HepG2 (cell line): Measurements from ENCODE around the gene HOXA10. TPM values are rescaled to one million over a fixed set of nuclear protein-coding genes. Genes with fewer than 3 reads are reported as not detected.

Experiments used
- ATAC-seq: fragments of 200-7000 bp; cut with Tn5 transposase; 3 replicates; pipeline ENCODE4 v1.9.1; 2020; ENCODE audit warnings: mild to moderate bottlenecking, moderate library complexity
- BruUV-seq: library from RNA; stranded (reverse); fragments of 400-500 nt; replicated peaks from 2 replicates; lab custom pipeline; 2021; lab: Mats Ljungman, UMichigan
- CTCF ChIA-PET: fragments of 300-600 bp; formaldehyde crosslinking; extraction: SDS; loops from one replicate; lab custom pipeline; 2021; ENCODE audit warnings: low total read pairs, inconsistent platforms, low intra/inter-chr PET ratio; lab: Yijun Ruan, JAX
- POLR2A ChIA-PET: fragments of 350-600 bp; sonication (Branson Sonifier 250); formaldehyde crosslinking; loops from one replicate; lab custom pipeline; 2020; ENCODE audit warnings: antibody characterized with exemption, inconsistent platforms; lab: Yijun Ruan, JAX
- DNase-seq: peaks from one replicate; pipeline ENCODE4 v3.0.0-alpha.2; 2015; ENCODE audit warnings: low spot score
- FAIRE-seq: peaks from 3 replicates; lab custom pipeline; 2011; peaks lifted over from hg19 to GRCh38; lab: Jason Lieb, UNC
- H2AFZ ChIP-seq: one replicate; pipeline ENCODE4 v1.6.1; 2011; ENCODE audit warnings: low read length, inconsistent platforms
- H3K27ac ChIP-seq: fragments of 300-600 bp; 3 replicates; pipeline ENCODE4 v1.8.0; 2011; ENCODE audit warnings: mixed run types, mild to moderate bottlenecking, mixed read lengths, low read length, inconsistent platforms; ENCODE audit not compliant: insufficient read depth; ENCODE audit errors: extremely low read length
- H3K27me3 ChIP-seq, 2 experiments: fragments of 200-600 bp in 1 of 2; 2 replicates in 1 of 2; 3 replicates in 1 of 2; pipeline versions ENCODE4 v1.6.0 to v1.8.0; 2011; ENCODE audit warnings: low read length in 2 of 2, mild to moderate bottlenecking in 2 of 2, moderate library complexity in 2 of 2, inconsistent platforms in 1 of 2; ENCODE audit not compliant: insufficient read depth in 2 of 2, control insufficient read depth in 1 of 2
- H3K36me3 ChIP-seq, 2 experiments: fragments of 200-600 bp in 1 of 2; replicated peaks in 1 of 2; 2 replicates in 1 of 2; 3 replicates in 1 of 2; pipeline versions ENCODE4 v1.5.1 to v1.8.0; 2011; ENCODE audit warnings: low read length in 2 of 2, inconsistent platforms in 1 of 2; ENCODE audit not compliant: insufficient read depth in 2 of 2, control insufficient read depth in 1 of 2
- H3K4me1 ChIP-seq: 2 replicates; pipeline ENCODE4 v1.5.1; 2012; ENCODE audit warnings: low read length, inconsistent platforms; ENCODE audit not compliant: insufficient read depth
- H3K4me2 ChIP-seq: 2 replicates; pipeline ENCODE4 v1.6.0; 2011; ENCODE audit warnings: low read depth, low read length, inconsistent platforms
- H3K4me3 ChIP-seq, 3 experiments: fragments of 200-600 bp in 1 of 3; sonication (generic), shearing (Covaris generic) in 1 of 3; replicated peaks in 1 of 3; 2 replicates each; pipeline ENCODE4 v1.5.1; 2011 to 2016; ENCODE audit warnings: low read length in 3 of 3, inconsistent platforms in 2 of 3, low read depth in 2 of 3, mild to moderate bottlenecking in 2 of 3, control low read depth in 1 of 3, mixed read lengths in 1 of 3; ENCODE audit not compliant: insufficient read depth in 1 of 3
- H3K79me2 ChIP-seq: one replicate; pipeline ENCODE4 v1.6.1; 2011; ENCODE audit warnings: low read length, inconsistent platforms; ENCODE audit not compliant: insufficient read depth
- H3K9ac ChIP-seq: 2 replicates; pipeline ENCODE4 v1.6.0; 2011; ENCODE audit warnings: mild to moderate bottlenecking, low read depth, low read length, inconsistent platforms; ENCODE audit not compliant: insufficient read depth
- H3K9me3 ChIP-seq: 2 replicates; pipeline ENCODE4 v1.5.1; 2012; ENCODE audit warnings: mild to moderate bottlenecking, low read length
- H4K20me1 ChIP-seq: 2 replicates; pipeline ENCODE4 v1.6.0; 2011; ENCODE audit warnings: inconsistent platforms, mild to moderate bottlenecking, low read length, moderate library complexity; ENCODE audit not compliant: insufficient read depth
- AKNA ChIP-seq: sonication (generic); formaldehyde crosslinking; IDR thresholded peaks from 2 replicates; pipeline ENCODE4 v1.4.0; 2020; ENCODE audit warnings: missing genetic modification reagents, borderline replicate concordance
- EP300 ChIP-seq, 3 experiments: sonication (generic) in 1 of 3; formaldehyde crosslinking in 1 of 3; IDR thresholded peaks; 2 replicates each; pipeline versions ENCODE4 v1.5.1 to v1.6.1; 2011 to 2020; ENCODE audit warnings: low read depth in 2 of 3, low read length in 2 of 3, borderline replicate concordance in 1 of 3, improper control_type of control experiment in 1 of 3, mild to moderate bottlenecking in 1 of 3, missing genetic modification reagents in 1 of 3, moderate library complexity in 1 of 3
- MYPOP ChIP-seq: sonication (generic); formaldehyde crosslinking; IDR thresholded peaks from 2 replicates; pipeline ENCODE4 v1.8.1; 2023; ENCODE audit warnings: mild to moderate bottlenecking, moderate library complexity, missing genetic modification reagents
- ZGPAT ChIP-seq: IDR thresholded peaks from 2 replicates; pipeline ENCODE4 v1.6.1; 2016; ENCODE audit warnings: mild to moderate bottlenecking
- ZNF326 ChIP-seq: sonication (generic); formaldehyde crosslinking; IDR thresholded peaks from 2 replicates; pipeline ENCODE4 v1.4.0; 2020; ENCODE audit warnings: missing genetic modification reagents, borderline replicate concordance
- ZNF382 ChIP-seq: sonication (generic); formaldehyde crosslinking; IDR thresholded peaks from 2 replicates; pipeline ENCODE4 v1.5.0; 2020; ENCODE audit warnings: missing genetic modification reagents, mild to moderate bottlenecking, borderline replicate concordance
- WGBS: methylation state at CpG from one replicate; pipeline ENCODE4 v1.1.6; 2017; ENCODE audit warnings: low lambda C conversion rate; 5-methylcytosine and 5-hydroxymethylcytosine counted together
- in situ Hi-C: cut with HindIII; loops from 2 replicates; pipeline ENCODE4 v1.10.0; 2017; ENCODE audit warnings: low pct_unique_long_range_greater_than_20kb; ENCODE audit not compliant: extremely low pct_ligation_motif_present
- intact Hi-C: fragments of 100-400 bp; cut with micrococcal nuclease; formaldehyde crosslinking; loops from one replicate; pipeline ENCODE4 v1.10.0; 2022; ENCODE audit not compliant: unreplicated experiment
- polyA plus RNA-seq, 8 experiments: library from polyadenylated mRNA; depleted of rRNA in 3 of 8; stranded (reverse) in 7 of 8; unstranded in 1 of 8; fragments of >200 nt; fragmentation: Illumina TruSeq in 4 of 8; extraction: Trizol in 4 of 8; gene quantifications; 2 replicates each; pipeline versions ENCODE4 v1.2.1 to v1.2.3, GENCODE V29; 2011 to 2016; ENCODE audit warnings: low read depth in 4 of 8, missing spikeins in 1 of 8, mixed read lengths in 1 of 8; ENCODE audit not compliant: insufficient read depth in 1 of 8
- total RNA-seq, 5 experiments: library from RNA; depleted of rRNA; stranded (reverse); fragments of >200 nt; fragmentation: Illumina TruSeq; extraction: Trizol; gene quantifications; 2 replicates each; pipeline ENCODE4 v1.2.3, GENCODE V29; 2016; ENCODE audit warnings: low read depth in 1 of 5

Gene HOXA10
- total and polyA plus RNA-seq, 2 of the 13 experiments (the other 11 are each of a cell fraction or from before 2014, with no cell fraction given) = not detected

GRCh38 chr7:27163288-27164044 lies 10.7 kb downstream of the HOXA10 start:
- H3K79me2 ChIP-seq = no peaks in the 10 kb centered on the region
- POLR2A ChIA-PET = no interaction called here
- no peaks in the 10 kb centered on the region for H4K20me1 ChIP-seq
- no peak overlapping the region for H3K4me3 ChIP-seq
- H3K27me3 ChIP-seq = peaks cover 2 to 38% of the 10 kb centered on the region in 2 experiments
- in situ Hi-C loops = loop anchor here (25.0 kb wide), 1 partner anchor 1076 kb away; no protein-coding TSS in a partner anchor
- H2AFZ ChIP-seq = no peak overlapping the region
- H3K4me1 ChIP-seq = 0 out of 2 replicates have a peak, but pooled peaks cover 4% of the 10 kb centered on the region
- no TSS peak for BruUV-seq
- WGBS = 76% methylated on average over 24 of the region's 24 CpGs
- H3K36me3 ChIP-seq = no peaks in the 10 kb centered on the region
- no peak overlapping the region for H3K27ac ChIP-seq
- no peak for FAIRE-seq
- H3K9ac ChIP-seq = no peak overlapping the region
- DNase-seq = no peak
- intact Hi-C loops = loop anchor here (5.0 kb wide), 1 partner anchor 481 kb away; no protein-coding TSS in a partner anchor
- H3K9me3 ChIP-seq = no peaks in the 10 kb centered on the region
- no peak for ATAC-seq
- 0 out of 2 replicates have a peak overlapping the region, but pooled peaks have one; percentile 55 for H3K4me2 ChIP-seq
- CTCF ChIA-PET = no interaction called here
- TF ChIP-seq ZGPAT (no peak), EP300 (IDR thresholded peaks at IDR 0.05; ENCODE audit: low read depth in 2 of 2, low read length in 2 of 2) (no peak), EP300 (CRISPR knock-in tag; IDR thresholded peaks at IDR 0.05; ENCODE audit: borderline replicate concordance) (no peak), AKNA (CRISPR knock-in tag) (no peak), MYPOP (CRISPR knock-in tag) (no peak), ZNF326 (CRISPR knock-in tag) (no peak), ZNF382 (CRISPR knock-in tag) (no peak)
